Sigmoid colon (tissue), 7 donors: ENCODE measurements around the gene CKAP4. TPM values are rescaled to one million over a fixed set of nuclear protein-coding genes. Genes with fewer than 3 reads are reported as not detected.
A peak's percentile ranks its signal among the peaks of the same experiment; 100 is the strongest.

ENCODE experiments used
- DNase-seq: peaks from one replicate; pipeline ENCODE4 v3.0.0-alpha.2; 2019
- H3K27ac ChIP-seq, 4 donors: fragments of 200-600 bp; sonication (generic); one replicate each; pipeline ENCODE4 v1.5.1; 2016 to 2019; ENCODE audit warnings: mild to moderate bottlenecking in 1 of 4
- H3K27me3 ChIP-seq, 3 donors: fragments of 200-600 bp; sonication (generic); one replicate each; pipeline ENCODE4 v1.5.1; 2019; ENCODE audit warnings: mild to moderate bottlenecking in 1 of 3
- H3K36me3 ChIP-seq, 4 donors: fragments of 200-600 bp; sonication (generic); one replicate each; pipeline ENCODE4 v1.5.1; 2016 to 2019
- H3K4me1 ChIP-seq, 4 donors: fragments of 200-600 bp; sonication (generic); one replicate each; pipeline ENCODE4 v1.5.1; 2017 to 2019
- H3K4me3 ChIP-seq, 4 donors: fragments of 200-600 bp; sonication (generic); one replicate each; pipeline ENCODE4 v1.5.1; 2017 to 2019; ENCODE audit warnings: mild to moderate bottlenecking in 2 of 4, moderate library complexity in 1 of 4
- H3K9me3 ChIP-seq, 4 donors: fragments of 200-600 bp in 3 of 4; sonication (generic) in 3 of 4; one replicate each; pipeline versions ENCODE4 v1.5.1 to v1.6.1; 2013 to 2019
- EP300 ChIP-seq, 4 donors: sonication (generic); formaldehyde crosslinking; IDR thresholded peaks; one replicate each; pipeline ENCODE4 v1.6.1; 2017; ENCODE audit warnings: antibody characterized with exemption in 4 of 4
- POLR2A ChIP-seq, 2 donors: fragments of 450-650 bp; IDR thresholded peaks; one replicate each; pipeline ENCODE4 v1.6.1; 2016; ENCODE audit warnings: antibody characterized with exemption in 2 of 2, mild to moderate bottlenecking in 2 of 2, moderate library complexity in 2 of 2
- POLR2AphosphoS5 ChIP-seq, 4 donors: sonication (generic); formaldehyde crosslinking; IDR thresholded peaks; one replicate each; pipeline ENCODE4 v1.6.1; 2017; ENCODE audit warnings: antibody characterized with exemption in 4 of 4
- WGBS, 2 donors: extraction: QIAGEN DNeasy Blood & Tissue Kit; methylation state at CpG; one replicate each; pipeline ENCODE4 v1.1.7; 2013; 5-methylcytosine and 5-hydroxymethylcytosine counted together
- intact Hi-C: fragments of 100-400 bp; cut with DNase I; formaldehyde crosslinking; loops from one replicate; pipeline ENCODE4 v1.15.1; 2023
- polyA plus RNA-seq, 3 donors: library from polyadenylated mRNA; stranded (reverse); fragments of 200-250 nt; gene quantifications; one replicate each; pipeline ENCODE4 v1.2.3, GENCODE V29; 2013
- total RNA-seq, 4 donors: library from RNA; depleted of rRNA; stranded (reverse); fragments of >200 nt; gene quantifications; one replicate each; pipeline ENCODE4 v1.1.0, GENCODE V29; 2016
- TF ChIP-seq, protein P1 (sequence below), 4 experiments: fragments of 450-650 bp in 3 of 4; fragments of 200-600 bp in 1 of 4; IDR thresholded peaks; one replicate each; pipeline ENCODE4 v1.5.1; 2016 to 2019; ENCODE audit warnings: antibody characterized with exemption in 4 of 4, mild to moderate bottlenecking in 3 of 4, moderate library complexity in 2 of 4
- donor health status: healthy with polysubstance abuse.
- donor health status: Bipolar disorder and iron deficiency.
- donor health status: healthy.

The CKAP4 gene
- total and polyA plus RNA-seq, 7 donors: 9.2 to 49.1 (median 23.5) TPM

DNA sequence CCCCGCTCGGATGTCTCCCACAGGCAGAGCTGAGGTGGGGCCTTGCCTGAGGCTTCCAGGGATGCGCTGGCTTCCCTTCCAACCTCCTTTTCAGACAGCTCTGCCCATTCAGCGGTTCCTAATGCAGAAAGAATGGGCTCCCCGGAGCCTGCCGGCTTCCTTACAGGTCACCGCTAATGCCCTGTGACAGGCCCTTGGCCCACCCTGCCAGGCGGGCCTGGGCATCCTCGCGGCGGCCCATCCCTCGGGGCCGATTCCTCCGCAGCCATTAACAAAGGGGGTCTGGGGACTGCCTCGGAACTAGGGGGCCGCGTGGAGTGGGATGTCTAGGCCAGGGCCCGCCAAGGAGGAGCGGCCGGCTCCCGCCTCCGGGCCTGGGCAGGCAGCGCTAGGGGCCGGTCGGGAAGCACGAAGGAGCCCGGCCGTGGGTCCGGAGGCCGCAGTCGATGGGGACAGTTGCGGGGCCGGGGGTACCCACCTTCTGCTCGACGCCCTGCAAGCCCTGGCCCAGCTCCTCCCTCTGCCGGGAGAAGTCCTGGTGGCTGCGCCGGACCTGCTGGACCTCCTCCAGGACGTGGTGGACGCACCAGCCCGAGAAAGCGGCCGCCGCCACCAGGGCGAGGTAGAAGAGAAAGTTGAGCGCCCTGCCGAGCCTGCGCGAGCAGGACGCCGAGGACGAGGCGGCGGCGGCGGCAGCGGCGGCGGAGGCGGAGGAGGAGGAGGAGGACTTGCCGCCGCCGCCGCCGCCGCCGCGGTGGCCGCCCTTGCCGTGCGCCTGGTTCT lies 738 bp downstream of the CKAP4 start:
- peak; percentile 83 for DNase-seq
- Histone ChIP-seq H3K27ac (peak overlapping the region; percentile 98 to 100 (median 98)), H3K4me1 (peaks cover 0 to 47% (median 43%) of the 10 kb centered on the region in 4 donors), H3K4me3 (peak overlapping the region; percentile 84 to 92 (median 90)), H3K36me3 (peaks cover 0 to 7% (median 0%) of the 10 kb centered on the region in 4 donors), H3K9me3 (no peaks in the 10 kb centered on the region), H3K27me3 (no peaks in the 10 kb centered on the region)
- intact Hi-C loops: loop anchor here (2.0 to 5.0 kb wide), 4 partner anchors 20 to 1010 kb away; partner anchors contain the start of genes APPL2, POLR3B and TCP11L2
- 1 to 4% methylated on average over 71 of the region's 71 CpGs for WGBS, 2 donors
- TF ChIP-seq POLR2AphosphoS5 (IDR thresholded peaks at IDR 0.05): peak in 1 of 4 donors; percentile 13
- TF ChIP-seq, protein P1, sequence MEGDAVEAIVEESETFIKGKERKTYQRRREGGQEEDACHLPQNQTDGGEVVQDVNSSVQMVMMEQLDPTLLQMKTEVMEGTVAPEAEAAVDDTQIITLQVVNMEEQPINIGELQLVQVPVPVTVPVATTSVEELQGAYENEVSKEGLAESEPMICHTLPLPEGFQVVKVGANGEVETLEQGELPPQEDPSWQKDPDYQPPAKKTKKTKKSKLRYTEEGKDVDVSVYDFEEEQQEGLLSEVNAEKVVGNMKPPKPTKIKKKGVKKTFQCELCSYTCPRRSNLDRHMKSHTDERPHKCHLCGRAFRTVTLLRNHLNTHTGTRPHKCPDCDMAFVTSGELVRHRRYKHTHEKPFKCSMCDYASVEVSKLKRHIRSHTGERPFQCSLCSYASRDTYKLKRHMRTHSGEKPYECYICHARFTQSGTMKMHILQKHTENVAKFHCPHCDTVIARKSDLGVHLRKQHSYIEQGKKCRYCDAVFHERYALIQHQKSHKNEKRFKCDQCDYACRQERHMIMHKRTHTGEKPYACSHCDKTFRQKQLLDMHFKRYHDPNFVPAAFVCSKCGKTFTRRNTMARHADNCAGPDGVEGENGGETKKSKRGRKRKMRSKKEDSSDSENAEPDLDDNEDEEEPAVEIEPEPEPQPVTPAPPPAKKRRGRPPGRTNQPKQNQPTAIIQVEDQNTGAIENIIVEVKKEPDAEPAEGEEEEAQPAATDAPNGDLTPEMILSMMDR (IDR thresholded peaks at IDR 0.05): peak in 1 of 4 experiments; percentile 22
- no peak for TF ChIP-seq EP300 (IDR thresholded peaks at IDR 0.05)

GRCh38 chr12:106245767-106246166 lies 2.1 kb downstream of the CKAP4 start:
- 14 to 56% methylated on average over 12 of the region's 12 CpGs for WGBS, 2 donors
- Histone ChIP-seq H3K9me3 (no peaks in the 10 kb centered on the region), H3K36me3 (peaks cover 0 to 11% (median 2%) of the 10 kb centered on the region in 4 donors), H3K4me3 (peak overlapping the region in 3 of 4 donors; percentile 84 to 92 (median 92)), H3K27ac (peak overlapping the region; percentile 98 to 100 (median 98)), H3K4me1 (peaks cover 0 to 47% (median 43%) of the 10 kb centered on the region in 4 donors), H3K27me3 (no peaks in the 10 kb centered on the region)
- DNase-seq: peak; percentile 81
- intact Hi-C loops: loop anchor here (2.0 to 5.0 kb wide), 4 partner anchors 19 to 1008 kb away; partner anchors contain the start of genes APPL2, POLR3B and TCP11L2
- peak in 3 of 4 donors; percentile 11 to 27 (median 27) for TF ChIP-seq POLR2AphosphoS5 (IDR thresholded peaks at IDR 0.05)
- TF ChIP-seq POLR2A (IDR thresholded peaks at IDR 0.05): no peak

DNA sequence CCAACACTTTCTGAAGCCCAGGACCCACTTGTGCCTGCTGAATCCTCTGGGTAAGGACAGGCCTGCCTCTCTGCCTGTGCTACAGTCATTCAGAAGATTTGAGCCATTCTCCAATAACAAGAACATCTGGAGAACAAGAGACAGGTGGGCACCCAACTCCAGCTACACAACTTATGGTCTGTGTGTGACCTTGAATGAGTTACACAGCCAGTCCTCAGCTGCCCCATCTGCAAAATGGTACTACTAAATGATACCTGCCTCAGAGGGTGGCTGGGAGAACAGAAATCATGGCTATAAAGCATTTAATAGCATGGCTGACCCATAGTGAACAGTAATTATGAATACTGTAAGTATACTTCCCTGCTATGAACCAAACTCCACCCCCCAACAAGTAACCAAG lies 4.2 kb downstream of the CKAP4 start:
- intact Hi-C loops: no loop called here
- H3K27ac ChIP-seq: peak overlapping the region in 2 of 4 donors; percentile 31 to 40
- no peak overlapping the region for H3K4me3 ChIP-seq
- H3K4me1 ChIP-seq: peaks cover 0 to 43% (median 39%) of the 10 kb centered on the region in 4 donors
- TF ChIP-seq EP300 (IDR thresholded peaks at IDR 0.05) (no peak), POLR2A (IDR thresholded peaks at IDR 0.05) (no peak), POLR2AphosphoS5 (IDR thresholded peaks at IDR 0.05) (no peak)
- TF ChIP-seq, protein P1 (IDR thresholded peaks at IDR 0.05): no peak
- no peak for DNase-seq
- no peaks in the 10 kb centered on the region for H3K9me3 ChIP-seq
- H3K27me3 ChIP-seq: no peaks in the 10 kb centered on the region
- H3K36me3 ChIP-seq: peaks cover 9 to 28% (median 18%) of the 10 kb centered on the region in 4 donors

- no peak for DNase-seq
- intact Hi-C loops: no loop called here
Observed at GRCh38 chr12:106240821-106241220, 7.0 kb downstream of the CKAP4 start.

DNA sequence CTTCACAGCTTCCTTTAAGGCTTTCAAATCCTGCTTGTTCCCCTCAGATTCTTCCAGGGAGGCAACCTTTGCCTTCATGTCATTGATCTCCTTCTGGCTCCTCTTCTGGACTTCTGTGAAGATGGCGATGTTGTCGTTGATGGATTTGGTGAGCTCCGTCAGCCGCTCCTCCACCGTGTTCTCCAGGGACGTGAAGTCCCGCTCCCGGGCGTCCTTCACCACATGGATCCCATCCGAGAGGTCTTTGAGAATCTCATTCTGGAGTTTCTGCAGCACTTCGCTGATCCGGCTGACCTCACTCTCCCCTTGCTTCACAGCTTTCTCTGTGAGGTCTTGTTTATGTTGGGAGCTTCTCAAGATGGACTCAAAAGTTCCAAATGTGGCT lies 7.9 kb downstream of the CKAP4 start:
- intact Hi-C loops: no loop called here
- WGBS, 2 donors: 97 to 99% methylated on average over 12 of the region's 12 CpGs
- Histone ChIP-seq H3K4me1 (peaks cover 0 to 22% (median 19%) of the 10 kb centered on the region in 4 donors), H3K27me3 (no peaks in the 10 kb centered on the region), H3K4me3 (no peak overlapping the region), H3K36me3 (peaks cover 9 to 37% (median 21%) of the 10 kb centered on the region in 4 donors), H3K27ac (no peak overlapping the region), H3K9me3 (no peaks in the 10 kb centered on the region)
- TF ChIP-seq, protein P1 (IDR thresholded peaks at IDR 0.05): no peak
- no peak for TF ChIP-seq EP300 (IDR thresholded peaks at IDR 0.05)
- no peak for TF ChIP-seq POLR2A (IDR thresholded peaks at IDR 0.05)
- TF ChIP-seq POLR2AphosphoS5 (IDR thresholded peaks at IDR 0.05): no peak
- no peak for DNase-seq

More at GRCh38 chr12:106240821-106241220, 7.0 kb downstream of the CKAP4 start:
- Histone ChIP-seq H3K36me3 (peaks cover 9 to 37% (median 21%) of the 10 kb centered on the region in 4 donors), H3K27ac (no peak overlapping the region), H3K9me3 (no peaks in the 10 kb centered on the region), H3K27me3 (no peaks in the 10 kb centered on the region), H3K4me3 (no peak overlapping the region), H3K4me1 (peaks cover 0 to 31% (median 28%) of the 10 kb centered on the region in 4 donors)
- TF ChIP-seq POLR2A (IDR thresholded peaks at IDR 0.05): no peak
- TF ChIP-seq EP300 (IDR thresholded peaks at IDR 0.05): no peak
- no peak for TF ChIP-seq POLR2AphosphoS5 (IDR thresholded peaks at IDR 0.05)
- TF ChIP-seq, protein P1 (IDR thresholded peaks at IDR 0.05): no peak
